Ureter (tissue), 1 donor: Measurements from ENCODE around the gene SLC35A1. TPM values are rescaled to one million over a fixed set of nuclear protein-coding genes. Genes with fewer than 3 reads are reported as not detected.

Experiments used
- DNase-seq: peaks from one replicate; pipeline ENCODE4 v3.0.0-alpha.2; 2020; ENCODE audit warnings: low spot score
- total RNA-seq: library from RNA; stranded (reverse); gene quantifications from one replicate; pipeline ENCODE4 v1.2.4, GENCODE V29; 2023
- donor health status: DM: yes; HTN: yes; CAD: no.

Gene SLC35A1
- total RNA-seq, 1 donor from 2014 or later: 35.3 TPM

DNA sequence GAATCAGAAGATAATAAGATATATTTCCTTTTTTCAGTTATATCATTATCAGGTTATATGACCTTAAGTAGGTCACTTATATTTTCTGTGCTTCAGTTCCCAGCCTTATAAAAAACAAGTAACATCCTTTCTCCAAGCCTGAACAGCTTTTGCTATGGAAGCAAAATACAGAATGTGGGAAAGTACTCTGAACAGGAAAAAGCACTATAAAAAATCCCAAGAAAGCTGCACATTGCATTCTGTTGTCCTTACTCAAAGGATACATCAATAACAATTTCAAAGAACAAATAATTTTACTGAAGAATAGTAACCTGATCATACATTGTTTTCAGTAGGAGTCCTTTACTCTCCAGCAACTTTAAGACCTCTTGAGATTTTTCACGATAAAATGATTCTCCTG lies 56.4 kb downstream of the SLC35A1 start:
- no peak for DNase-seq

- no peak for DNase-seq
Measured at GRCh38 chr6:87534377-87535047, 61.7 kb downstream of the SLC35A1 start.

DNA sequence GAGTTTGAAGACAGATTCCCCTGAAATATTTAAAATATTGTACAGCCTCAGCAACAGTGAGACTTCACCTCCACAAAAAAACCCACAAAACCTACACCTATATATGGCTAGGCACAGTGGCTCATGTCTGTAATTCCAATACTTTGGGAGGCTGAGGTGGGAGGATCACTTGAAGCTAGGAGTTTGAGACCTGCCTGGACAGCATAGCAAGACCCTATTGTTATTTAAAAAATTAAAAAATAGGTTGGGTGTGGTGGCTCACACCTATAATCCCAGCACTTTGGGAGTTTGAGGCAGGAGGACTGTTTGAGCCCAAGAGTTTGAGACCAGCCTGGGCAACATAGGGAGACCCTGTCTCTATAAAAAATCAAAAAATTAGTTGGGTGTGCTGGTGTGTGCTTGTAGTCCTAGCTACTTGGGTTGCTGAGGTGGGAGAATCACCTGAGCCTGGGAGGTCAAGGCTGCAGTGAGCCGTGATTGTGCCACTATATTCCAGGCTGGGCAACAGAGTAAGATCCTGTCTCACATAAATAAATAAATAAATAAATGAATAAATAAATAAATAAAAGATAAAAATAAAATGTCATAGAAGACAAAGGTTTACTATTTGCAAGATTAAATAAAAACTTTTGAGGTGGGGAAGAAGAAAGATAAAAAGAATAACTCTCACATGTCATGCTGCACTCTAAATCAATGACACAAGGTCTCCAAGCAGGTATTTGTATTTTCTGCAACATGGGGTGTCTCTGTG lies 65.9 kb downstream of the SLC35A1 start:
- no peak for DNase-seq

GRCh38 chr6:87539554-87539953 lies 66.8 kb downstream of the SLC35A1 start:
- no peak for DNase-seq

- DNase-seq: no peak
Measured at GRCh38 chr6:87540539-87540938, 67.8 kb downstream of the SLC35A1 start.

DNA sequence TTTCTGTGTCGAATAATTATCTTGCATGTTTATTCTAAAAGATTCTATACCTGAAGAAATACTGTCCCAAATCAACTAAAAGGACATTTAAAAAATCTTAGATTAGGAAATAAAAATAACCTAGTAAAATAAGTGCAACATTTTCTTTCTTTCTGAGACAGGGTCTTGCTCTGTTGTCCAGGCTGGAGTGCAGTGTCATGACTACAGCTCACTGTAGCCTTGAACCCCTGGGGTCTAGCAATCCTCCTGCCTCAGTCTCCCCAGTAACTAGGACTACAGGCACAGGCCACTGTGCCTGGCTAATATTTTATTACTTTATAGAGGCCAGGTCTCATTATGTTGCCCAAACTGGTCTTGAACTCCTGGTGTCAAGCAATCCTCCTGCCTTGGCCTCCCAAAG lies 68.3 kb downstream of the SLC35A1 start:
- DNase-seq: no peak

DNA sequence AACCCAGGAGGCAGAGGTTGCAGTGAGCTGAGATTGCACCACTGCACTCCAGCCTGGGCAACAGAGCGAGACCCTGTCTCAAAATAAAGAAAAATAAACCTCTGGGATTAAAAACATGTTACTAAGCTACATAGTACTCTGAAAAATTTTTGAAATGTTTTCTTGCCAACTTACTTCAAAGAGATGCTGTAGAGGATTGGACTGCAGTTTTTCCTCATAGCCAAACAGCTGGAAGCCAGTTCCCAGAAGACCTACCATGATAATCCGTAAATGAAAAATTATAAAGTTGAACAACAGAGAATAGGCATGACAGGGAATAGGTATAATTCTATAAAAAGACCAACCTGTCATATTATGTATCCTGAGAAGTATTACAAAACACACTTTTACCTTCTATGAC lies 69.0 kb downstream of the SLC35A1 start:
- no peak for DNase-seq

- no peak for DNase-seq
Measured at GRCh38 chr6:87543696-87544473, 71.1 kb downstream of the SLC35A1 start.

DNA sequence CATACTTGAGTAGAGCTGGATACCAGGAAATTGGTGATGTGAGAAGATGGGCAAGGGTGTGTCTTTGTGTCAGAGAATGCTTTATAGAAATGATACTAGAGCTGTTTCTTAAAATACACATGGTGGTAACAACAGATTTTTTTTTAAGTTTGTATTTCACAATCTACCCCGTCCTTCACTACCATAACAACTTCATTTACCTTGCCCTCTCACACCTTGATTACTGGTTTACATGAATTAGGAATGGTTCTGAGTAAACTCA lies 71.6 kb downstream of the SLC35A1 start:
- DNase-seq: no peak

DNA sequence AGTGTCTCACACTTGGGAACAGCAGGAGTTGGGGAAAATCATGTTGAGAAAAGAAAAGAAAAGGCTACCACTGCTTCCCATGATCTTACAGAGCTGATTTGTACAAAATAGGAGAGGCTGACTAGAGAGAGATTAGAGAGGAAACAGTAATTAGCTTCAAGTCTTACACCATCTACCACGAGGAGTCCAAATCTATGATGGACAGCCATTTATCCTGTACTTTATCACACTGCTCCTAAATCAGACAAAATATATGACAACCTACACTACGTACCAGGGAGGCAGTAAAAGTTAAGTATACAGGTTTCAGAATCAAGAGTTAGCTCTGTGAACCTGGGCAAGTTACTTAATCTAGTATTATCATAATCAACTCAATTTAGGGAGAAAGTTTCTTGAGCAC lies 79.0 kb downstream of the SLC35A1 start:
- no peak for DNase-seq

DNA sequence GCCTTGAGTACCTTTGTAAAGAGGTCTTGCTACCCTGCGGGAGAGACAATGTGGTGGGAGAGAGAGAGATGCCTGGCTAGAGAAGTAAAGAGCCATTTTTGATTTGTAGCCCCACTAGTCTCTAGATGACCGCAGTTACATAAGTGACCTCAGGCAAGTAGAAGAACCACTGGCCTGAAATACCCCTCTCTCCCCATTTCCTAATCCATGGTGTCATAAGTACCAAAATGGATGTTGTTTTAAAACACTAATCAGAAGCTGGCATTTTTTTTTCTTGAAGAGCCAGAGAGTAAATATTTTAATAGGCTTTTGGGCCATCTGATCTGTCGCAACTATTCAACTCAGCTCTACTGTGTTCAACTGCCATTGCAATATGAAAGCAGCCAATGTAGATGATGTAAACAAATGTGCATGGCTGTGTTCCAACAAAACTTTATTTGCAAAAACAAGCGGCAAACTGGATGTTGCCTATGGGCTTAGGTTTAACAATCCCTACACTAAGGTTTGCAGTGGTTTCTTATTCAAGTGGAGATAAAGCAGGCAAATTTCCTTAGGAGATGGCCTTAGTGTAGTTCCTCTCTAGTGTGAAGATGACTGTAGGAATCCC lies 80.5 kb downstream of the SLC35A1 start:
- no peak for DNase-seq

GRCh38 chr6:87555506-87555905 lies 82.7 kb downstream of the SLC35A1 start:
- DNase-seq: no peak

- no peak for DNase-seq
Measured at GRCh38 chr6:87558446-87558845, 85.7 kb downstream of the SLC35A1 start.

DNA sequence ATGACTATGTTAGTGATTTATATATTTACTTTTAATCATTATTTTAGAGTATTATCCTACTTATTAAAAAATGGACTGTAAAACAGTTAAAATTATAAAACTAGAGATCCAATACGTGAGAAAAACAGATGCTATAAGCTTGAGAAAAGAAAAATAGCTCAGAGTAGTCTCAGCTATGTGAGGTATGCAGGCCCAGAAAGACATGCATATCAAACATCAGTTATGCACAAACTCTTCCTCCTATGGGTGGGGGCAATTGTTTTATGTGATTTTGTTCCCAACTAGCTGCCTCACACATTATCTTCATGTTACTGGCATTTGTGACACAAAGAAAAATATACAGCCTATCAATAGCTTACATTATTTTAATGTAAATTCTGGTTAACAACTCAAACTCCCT lies 88.2 kb downstream of the SLC35A1 start:
- DNase-seq: no peak

Other genes starting within 250 kb of the SLC35A1 start
- gene SMIM8, start 150.4 kb upstream of the SLC35A1 start, total RNA-seq: 13.1 TPM
- gene GJB7, start 143.7 kb upstream of the SLC35A1 start, total RNA-seq: 0.31 TPM
- gene C6orf163, start 128.2 kb upstream of the SLC35A1 start, total RNA-seq: 7.7 TPM
- gene CFAP206, start 65.0 kb upstream of the SLC35A1 start, total RNA-seq: 1.3 TPM
- gene RARS2, start 117.0 kb downstream of the SLC35A1 start, total RNA-seq: 46.5 TPM
- 34.9 TPM for gene ORC3, start 117.2 kb downstream of the SLC35A1 start, total RNA-seq
- 38.5 TPM for gene AKIRIN2, start 229.3 kb downstream of the SLC35A1 start, total RNA-seq